AG10803 (cell line): Measurements from ENCODE around the gene PRKN.
A peak's percentile ranks its signal among the peaks of the same experiment; 100 is the strongest.
"Not testable (repeated sequence)": the region's sequence is repeated elsewhere in the genome, so short reads cannot be mapped to it uniquely, and the experiment has no call there.

ENCODE experiments used
- DNase-seq: peaks from one replicate; pipeline ENCODE4 v3.0.0; 2010; ENCODE audit warnings: low read depth
- H3K4me3 ChIP-seq: 2 replicates; pipeline ENCODE4 v1.5.1; 2011; ENCODE audit warnings: mild to moderate bottlenecking, low read length, control low read depth
- TF ChIP-seq, protein P1 (sequence below): conservative IDR thresholded peaks from 2 replicates; pipeline ENCODE4 v1.5.1; 2011; ENCODE audit warnings: mild to moderate bottlenecking, low read length, control low read depth, inconsistent platforms

The PRKN gene

DNA sequence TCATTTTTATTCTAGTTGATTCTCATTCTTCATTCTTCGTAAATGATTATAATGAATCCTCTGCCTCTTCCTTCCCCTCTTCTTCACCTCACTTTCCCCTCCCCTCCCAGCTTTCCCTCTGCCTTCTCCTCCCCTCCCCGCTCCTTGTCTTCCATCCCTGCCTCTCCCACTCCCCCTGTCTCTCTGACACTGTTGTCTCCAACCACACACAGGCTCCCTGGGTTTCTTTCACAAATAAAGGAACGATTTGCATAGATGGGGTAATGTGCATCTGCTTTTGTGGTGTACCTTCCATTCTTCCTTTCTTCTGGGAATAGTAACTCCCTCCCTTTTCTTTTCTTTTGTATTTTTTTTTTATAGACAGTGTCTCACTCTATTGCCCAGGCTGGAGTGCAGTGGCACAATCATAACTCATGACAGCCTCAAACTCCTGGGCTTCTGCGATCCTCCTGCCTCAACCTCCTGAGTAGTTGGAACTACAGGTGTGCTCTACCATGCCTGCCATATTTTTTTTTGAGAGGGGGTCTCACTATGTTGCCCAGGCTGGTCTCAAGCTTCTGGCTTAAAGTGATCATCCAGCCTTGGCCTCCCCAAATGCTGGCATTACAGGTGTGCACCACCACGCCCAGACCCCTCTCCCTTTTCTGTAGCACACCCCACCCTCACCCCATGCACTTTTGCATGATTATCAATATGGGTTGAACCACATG lies 318.6 kb downstream of the PRKN start:
- DNase-seq: no peak
- TF ChIP-seq, protein P1, sequence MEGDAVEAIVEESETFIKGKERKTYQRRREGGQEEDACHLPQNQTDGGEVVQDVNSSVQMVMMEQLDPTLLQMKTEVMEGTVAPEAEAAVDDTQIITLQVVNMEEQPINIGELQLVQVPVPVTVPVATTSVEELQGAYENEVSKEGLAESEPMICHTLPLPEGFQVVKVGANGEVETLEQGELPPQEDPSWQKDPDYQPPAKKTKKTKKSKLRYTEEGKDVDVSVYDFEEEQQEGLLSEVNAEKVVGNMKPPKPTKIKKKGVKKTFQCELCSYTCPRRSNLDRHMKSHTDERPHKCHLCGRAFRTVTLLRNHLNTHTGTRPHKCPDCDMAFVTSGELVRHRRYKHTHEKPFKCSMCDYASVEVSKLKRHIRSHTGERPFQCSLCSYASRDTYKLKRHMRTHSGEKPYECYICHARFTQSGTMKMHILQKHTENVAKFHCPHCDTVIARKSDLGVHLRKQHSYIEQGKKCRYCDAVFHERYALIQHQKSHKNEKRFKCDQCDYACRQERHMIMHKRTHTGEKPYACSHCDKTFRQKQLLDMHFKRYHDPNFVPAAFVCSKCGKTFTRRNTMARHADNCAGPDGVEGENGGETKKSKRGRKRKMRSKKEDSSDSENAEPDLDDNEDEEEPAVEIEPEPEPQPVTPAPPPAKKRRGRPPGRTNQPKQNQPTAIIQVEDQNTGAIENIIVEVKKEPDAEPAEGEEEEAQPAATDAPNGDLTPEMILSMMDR: no peak
- no peak overlapping the region for H3K4me3 ChIP-seq

DNA sequence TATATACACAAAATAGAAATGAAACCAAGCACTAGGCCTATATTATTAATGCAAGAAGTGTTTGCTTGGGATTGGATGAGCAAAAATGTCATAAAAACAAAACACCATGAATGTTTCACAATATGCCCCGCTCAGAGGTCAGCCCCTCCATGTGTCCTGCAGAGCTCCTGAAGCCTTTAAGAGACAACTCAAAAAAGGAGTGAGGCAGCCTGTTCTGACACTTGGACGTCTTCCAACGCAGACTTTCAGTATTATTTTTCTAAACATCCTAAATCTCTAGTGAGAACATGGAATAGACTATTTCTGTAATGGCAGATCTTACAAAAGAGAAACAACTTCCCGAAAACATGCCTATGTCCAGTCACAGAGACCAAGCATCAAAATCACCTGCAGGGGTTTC lies 322.6 kb downstream of the PRKN start:
- no peak for DNase-seq
- TF ChIP-seq, protein P1: no peak

DNA sequence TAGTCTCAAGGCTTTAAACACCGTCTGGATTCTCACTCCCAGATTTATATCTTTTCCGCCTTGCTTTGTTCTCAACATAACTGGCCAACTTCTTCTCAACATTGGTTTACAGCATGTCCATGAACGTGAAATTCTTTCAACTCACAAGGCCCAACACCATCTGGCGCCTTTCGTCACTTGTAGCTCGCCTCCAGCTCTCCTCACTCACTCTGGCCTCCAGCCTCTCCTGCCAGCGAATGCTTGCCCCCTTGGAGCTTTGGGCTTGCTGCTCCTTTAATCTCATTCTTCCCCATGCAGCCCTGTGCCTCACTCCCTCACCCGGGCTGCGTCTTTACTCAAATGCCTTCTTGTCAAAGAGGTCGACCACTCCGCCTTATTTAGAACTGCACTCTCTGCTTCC lies 324.5 kb downstream of the PRKN start:
- H3K4me3 ChIP-seq: no peak overlapping the region
- TF ChIP-seq, protein P1: no peak
- DNase-seq: no peak

More for the DNA sequence above, 322.6 kb downstream of the PRKN start:
- H3K4me3 ChIP-seq: no peak overlapping the region

DNA sequence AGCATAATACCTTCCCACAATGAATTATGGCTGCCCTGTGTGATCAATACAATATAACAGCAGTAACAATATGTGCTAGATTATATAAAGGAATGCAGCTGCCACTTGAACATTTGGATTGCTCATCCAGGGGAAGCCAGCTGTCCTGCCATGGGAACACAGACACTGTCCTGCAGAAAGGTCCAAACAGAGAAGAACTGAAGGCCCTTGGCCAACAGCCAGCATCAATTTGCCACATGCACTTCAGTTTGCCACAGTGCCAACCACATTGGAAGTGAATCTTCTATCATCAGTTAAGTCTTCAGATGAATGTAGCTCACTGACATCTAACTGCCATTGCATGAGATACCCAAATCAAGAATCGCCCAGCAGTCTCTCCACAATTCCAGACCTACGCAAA lies 332.4 kb downstream of the PRKN start:
- DNase-seq: no peak
- H3K4me3 ChIP-seq: no peak overlapping the region
- TF ChIP-seq, protein P1: no peak

DNA sequence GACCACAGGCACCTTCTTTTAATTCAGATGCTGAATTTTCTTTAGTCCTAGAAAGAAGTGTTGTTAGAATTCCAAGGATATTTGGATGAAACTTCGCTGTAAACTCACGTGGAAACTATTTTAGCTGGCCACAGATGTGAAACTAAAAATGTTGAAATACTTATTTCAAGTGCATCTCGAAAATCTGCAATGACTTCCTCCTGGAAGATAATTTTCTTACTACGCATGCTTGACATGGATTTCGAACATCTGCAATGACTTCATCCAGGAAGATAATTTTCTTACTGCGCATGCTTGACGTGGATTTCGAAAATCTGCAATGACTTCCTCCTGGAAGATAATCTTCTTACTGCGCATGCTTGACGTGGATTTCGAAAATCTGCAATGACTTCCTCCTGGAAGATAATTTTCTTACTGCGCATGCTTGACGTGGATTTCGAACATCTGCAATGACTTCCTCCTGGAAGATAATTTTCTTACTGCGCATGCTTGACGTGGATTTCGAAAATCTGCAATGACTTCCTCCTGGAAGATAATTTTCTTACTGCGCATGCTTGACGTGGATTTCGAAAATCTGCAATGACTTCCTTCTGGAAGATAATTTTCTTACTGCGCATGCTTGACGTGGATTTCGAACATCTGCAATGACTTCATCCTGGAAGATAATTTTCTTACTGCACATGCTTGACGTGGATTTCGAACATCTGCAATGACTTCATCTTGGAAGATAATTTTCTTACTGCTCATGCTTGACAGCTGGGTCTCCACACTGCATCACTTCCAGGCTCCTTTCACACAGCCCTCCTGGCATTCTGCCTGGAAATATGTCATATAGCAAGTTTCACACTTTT lies 336.4 kb downstream of the PRKN start:
- H3K4me3 ChIP-seq: not testable (repeated sequence)
- peak; percentile 94 for DNase-seq

DNA sequence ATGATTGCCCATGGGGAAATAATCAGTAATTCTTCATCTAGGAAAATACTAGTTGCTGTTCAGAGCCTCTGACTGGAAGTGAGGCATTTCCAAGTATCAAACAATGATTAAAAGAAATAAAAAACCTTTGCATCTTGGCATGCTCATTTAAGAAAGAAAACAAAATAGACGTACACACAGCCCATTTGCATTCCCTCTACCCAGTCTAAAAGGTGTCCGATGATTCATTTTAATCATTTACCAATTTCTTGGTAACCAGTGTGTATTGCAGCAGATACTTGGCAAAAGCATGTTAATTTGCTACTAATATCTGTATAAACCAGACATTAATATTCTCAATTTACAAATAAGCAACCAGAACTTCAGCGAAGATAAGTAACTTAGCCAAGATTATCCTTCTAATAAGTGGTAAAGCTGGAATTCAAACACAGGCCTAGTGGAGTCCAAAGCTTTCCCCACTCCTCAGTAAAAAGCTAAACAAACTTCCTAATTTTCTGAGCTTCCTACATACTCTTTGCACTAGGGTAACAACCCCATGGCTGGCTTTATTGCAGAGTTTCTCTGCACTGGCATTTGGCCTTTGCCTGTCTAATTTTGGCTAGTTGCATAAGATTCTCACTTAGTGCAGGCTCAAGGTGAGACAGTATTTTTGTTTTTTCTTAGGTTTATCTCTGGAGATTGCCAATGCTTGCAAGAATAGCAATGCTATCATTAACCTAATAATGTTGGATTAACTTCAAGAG lies 338.1 kb downstream of the PRKN start:
- DNase-seq: no peak
- TF ChIP-seq, protein P1: no peak
- no peak overlapping the region for H3K4me3 ChIP-seq

DNA sequence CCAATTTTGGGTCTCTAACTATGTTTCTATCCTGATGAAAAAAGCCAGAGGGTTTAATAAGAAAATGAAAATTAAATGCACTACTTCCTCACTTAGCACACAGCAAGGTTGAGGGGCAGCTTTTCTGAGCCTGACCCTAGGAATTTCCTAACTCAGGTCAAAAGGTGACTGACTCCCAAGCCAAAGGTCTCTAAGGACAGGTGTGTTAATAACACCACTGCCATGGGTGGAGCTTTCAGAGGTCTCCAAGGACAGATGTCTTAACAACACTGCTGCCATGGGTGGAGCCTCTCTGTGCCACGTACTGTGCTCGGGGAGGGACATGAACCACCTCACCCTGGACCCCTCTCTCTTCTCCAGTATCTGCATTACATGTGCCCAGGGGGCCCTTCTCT lies 339.2 kb downstream of the PRKN start:
- TF ChIP-seq, protein P1: no peak
- no peak overlapping the region for H3K4me3 ChIP-seq
- DNase-seq: no peak
